ENCODE data around the gene LRP1B.
A peak's percentile ranks its signal among the peaks of the same experiment; 100 is the strongest.

The LRP1B gene

DNA sequence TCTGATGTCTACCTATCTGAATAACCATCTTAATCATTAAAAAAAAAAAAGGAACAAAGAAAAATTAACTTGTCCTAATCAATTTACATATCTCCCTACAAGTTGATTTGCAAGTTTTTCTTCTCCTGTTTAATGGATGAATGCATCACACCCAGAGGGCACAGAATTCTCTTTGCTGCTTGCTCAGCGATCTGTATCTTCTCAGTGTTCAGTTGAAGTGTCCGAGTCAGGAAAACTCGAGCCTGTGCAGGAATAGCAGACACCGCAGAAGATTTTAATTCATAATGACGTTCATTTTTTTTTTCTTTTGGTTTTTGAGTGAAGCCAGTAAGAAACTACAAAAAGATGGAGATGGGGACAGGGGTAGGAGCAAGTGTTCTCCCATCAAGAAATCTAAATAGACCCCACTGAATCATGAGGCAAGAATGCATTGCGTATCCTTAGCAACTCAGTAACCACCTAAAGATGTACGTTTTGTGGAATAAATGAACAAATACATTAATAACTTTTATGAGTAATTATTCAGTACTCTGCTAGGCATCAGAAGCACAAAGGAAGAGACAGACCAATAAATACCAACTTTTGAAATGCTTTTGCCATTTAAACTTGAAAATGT, 675.5 kb downstream of the LRP1B start:
- DNase-seq (ENCODE audit: low read depth, low spot score): no peak

GRCh38 chr2:141440072-141440635, 690.7 kb downstream of the LRP1B start:
- DNase-seq (ENCODE audit: low read depth, low spot score): no peak

GRCh38 chr2:141439524-141439923, 691.3 kb downstream of the LRP1B start:
- no peak for DNase-seq (ENCODE audit: low read depth, low spot score)

GRCh38 chr2:141438536-141438935, 692.3 kb downstream of the LRP1B start:
- no peak for DNase-seq (ENCODE audit: low read depth, low spot score)

DNA sequence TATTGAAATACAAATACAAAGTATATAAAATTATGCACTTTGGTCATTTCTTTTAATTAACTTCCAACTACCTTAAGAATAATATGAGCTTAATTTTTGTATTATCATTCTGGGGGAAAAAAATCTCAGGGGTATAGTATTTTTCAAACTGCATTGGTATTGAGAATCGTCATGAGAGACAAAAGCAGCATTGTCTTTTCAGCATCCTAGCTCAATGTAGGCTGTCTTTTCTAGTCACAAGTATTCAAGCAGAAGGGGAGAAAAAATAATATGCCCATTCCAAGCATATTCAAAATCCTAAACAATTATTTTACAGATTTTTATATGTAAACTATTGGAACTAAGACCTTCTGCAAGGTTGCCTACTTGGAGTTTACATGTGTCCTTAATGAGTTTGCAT, 693.3 kb downstream of the LRP1B start:
- no peak for DNase-seq (ENCODE audit: low read depth, low spot score)

DNA sequence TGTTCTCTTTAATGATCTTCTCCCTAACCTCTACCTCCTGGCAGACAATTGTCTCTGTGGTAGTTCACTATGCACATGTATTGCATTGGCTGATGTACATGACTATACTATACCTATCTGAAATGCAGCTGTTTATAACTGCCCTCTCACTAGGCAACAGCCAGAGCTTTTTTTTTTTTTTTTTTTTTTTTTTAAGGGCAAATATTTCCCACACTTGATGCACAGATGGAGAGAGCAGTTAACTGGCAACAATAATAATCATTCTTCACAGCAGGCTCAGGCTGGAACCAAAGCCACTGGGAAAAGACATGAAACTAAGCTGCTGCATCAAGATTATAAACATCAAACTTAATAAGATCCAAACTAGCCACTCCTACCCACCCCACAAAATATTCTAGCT, 707.7 kb downstream of the LRP1B start:
- DNase-seq (ENCODE audit: low read depth, low spot score): no peak

DNA sequence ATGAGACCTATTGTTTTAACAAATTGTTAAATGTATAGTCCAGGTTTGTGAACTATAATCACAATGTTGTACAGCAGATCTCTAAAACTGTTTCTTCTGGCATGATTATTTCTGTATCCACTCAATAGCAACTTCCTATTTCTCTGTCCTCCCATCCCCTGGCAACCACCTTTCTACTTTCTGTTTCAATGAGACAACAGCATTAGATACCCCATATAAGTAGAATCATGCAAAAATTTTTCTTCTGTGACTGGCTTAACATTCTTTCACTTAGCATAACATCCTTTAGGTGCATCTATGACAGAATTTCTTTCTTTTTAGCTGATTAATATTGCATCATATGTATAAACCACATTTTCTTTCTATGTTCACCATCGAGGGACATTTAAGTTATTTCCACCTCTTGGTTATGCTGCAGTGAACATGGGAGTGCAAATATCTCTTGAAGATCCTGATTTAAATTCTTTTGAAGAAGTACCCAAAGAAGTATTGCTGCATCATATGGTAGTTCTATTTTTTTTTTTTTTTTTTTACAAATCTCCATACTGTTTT, 713.5 kb downstream of the LRP1B start:
- DNase-seq (ENCODE audit: low read depth, low spot score): no peak

DNA sequence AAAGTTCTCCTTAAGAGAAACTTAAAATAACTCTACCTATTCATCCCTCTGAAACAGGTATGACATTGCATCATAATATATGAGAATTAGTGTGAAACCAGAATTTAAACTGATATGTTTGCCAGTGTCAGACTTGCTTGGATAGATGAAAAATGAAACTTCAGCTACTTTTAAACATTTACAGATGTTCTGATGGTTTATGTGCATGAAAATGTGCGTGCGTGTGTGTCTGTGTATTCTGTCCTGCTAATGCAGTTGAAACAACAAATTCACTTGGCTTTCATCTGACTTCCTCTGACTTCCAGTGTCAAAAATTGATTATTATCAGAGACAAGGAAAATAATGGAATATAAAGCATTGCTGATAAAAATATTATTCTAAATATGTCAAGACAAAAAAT, 719.4 kb downstream of the LRP1B start:
- no peak for DNase-seq (ENCODE audit: low read depth, low spot score)

- no peak for DNase-seq (ENCODE audit: low read depth, low spot score)
These were observed 731.5 kb downstream of the LRP1B start for GRCh38 chr2:141399270-141399669.

DNA sequence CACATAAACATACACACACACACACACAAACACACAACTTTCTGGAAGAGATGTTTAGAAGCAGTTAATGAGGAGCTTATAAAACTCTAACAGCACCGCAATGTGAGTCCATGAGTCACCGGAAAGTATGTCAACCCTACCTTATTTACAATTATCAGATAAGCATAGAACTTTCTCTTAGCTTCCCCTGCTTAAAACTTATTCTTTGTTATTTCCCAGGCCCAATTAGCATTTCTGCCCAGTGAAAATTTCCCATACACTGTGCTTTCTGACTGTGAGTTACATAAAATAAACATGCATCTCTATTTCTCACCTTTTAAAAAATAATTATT, 737.6 kb downstream of the LRP1B start:
- no peak for DNase-seq (ENCODE audit: low read depth, low spot score)

- no peak for DNase-seq (ENCODE audit: low read depth, low spot score)
These were observed 738.2 kb downstream of the LRP1B start for GRCh38 chr2:141392517-141393213.

DNA sequence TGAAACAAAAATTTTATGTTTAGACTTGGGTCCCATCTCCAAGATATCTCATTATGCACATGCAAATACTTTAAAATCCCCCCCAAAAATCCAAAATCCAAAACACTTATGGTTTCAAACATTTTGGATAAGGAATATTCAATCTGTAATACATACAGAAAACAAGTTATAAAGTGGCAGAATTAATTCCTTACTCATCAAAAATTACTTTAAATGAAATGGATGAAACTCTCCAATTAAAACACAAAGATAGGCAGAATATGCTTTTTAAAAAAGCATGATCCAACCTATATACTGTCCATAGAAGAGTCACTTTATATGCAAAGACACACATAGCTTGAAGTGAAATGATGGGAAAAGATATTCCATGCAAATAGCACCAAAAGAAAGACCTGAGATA, 744.6 kb downstream of the LRP1B start:
- DNase-seq (ENCODE audit: low read depth, low spot score): no peak

- no peak for DNase-seq (ENCODE audit: low read depth, low spot score)
These were observed 746.1 kb downstream of the LRP1B start for GRCh38 chr2:141384676-141385075.

- DNase-seq (ENCODE audit: low read depth, low spot score): no peak
These were observed 748.9 kb downstream of the LRP1B start for GRCh38 chr2:141381946-141382345.

DNA sequence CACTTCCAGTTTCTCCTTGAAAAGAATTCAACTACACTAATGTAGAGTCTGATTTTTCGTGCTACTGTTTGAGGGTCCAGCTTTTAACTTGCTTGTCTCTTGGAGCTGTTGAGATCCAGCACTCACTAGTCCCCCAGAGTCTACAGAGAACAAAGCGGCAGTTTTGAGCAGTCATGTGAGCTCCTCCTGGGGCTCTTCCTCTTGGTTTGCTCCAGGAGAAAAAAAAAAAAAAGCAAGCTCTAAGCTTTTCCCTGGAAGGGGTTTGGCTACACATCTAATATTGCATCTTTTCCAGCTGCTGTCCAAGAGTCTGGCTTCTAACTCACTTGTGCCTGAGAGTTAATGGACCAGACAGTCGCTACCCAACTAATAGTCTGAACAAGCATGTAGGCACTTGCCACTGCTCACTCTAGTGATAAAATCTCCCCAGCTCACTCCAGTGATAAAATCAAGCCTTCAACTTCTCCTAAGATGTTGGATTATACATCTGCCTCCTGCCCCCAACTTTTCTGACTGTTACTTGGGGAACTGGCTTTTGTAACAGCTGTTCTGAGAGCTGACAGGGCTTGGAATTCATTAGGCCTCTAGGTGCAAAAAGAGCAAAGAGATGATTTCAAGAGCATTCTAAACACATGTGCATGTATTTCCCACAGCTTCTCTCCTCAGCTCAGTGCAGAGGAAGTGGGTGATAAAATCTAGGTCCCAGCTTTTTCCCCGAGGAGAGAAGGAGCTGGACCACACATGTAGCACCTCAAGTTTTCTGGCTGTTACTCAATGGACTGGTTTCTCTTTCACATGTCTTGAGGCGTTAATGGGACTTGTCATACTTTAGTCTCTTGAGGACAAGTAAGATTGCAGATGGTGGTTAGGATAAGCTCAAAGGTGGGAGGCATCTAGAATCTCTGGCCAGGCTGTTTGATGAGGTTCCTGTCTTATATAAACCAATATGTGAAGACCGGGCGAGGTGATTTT, 750.5 kb downstream of the LRP1B start:
- DNase-seq (ENCODE audit: low read depth, low spot score): no peak

DNA sequence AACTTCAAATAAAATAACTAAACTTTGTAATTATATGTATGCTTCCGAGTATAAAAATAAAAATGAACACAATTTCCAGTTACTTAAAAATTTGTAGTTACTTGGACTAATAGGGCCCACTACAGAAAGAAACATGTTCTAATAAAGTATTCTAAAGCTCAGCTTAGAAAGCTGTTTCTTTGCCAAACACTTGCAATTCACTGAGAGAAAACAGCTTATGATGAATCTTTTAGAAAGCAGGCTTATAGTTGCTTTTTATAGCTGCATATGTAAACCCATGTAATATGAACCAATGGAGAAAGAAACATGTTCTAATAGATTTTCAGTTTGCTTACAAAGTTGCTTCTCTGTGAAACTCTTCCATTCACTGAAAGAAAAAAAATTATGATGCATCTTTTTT, 766.0 kb downstream of the LRP1B start:
- DNase-seq (ENCODE audit: low read depth, low spot score): no peak

DNA sequence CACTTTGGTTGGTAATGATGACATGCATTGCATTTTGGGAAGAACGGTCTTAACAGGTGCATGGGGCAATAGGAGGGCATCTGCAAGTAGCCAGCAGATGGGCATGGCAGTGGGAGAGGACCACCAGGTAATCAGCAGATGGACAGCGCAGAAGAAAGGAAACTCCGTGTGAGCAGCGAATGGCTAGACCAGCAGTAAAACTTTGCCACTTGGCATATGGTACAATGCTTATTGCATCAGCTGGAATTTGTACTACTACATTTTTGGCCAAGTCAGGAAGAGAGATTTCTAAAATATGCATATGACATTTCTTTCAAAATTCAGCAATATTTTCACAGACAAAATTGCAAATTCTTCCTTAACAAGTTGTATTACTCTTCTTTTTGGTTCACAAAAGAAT, 768.5 kb downstream of the LRP1B start:
- no peak for DNase-seq (ENCODE audit: low read depth, low spot score)

GRCh38 chr2:141348481-141348880, 782.3 kb downstream of the LRP1B start:
- DNase-seq (ENCODE audit: low read depth, low spot score): no peak

- peak; percentile 67 for DNase-seq (ENCODE audit: low read depth, low spot score)
These were observed 789.4 kb downstream of the LRP1B start for GRCh38 chr2:141341444-141341843.

- DNase-seq (ENCODE audit: low read depth, low spot score): peak; percentile 49
These were observed 799.7 kb downstream of the LRP1B start for GRCh38 chr2:141331127-141331526.

GRCh38 chr2:141329964-141330363, 800.9 kb downstream of the LRP1B start:
- no peak for DNase-seq (ENCODE audit: low read depth, low spot score)

GRCh38 chr2:141323571-141323970, 807.2 kb downstream of the LRP1B start:
- no peak for DNase-seq (ENCODE audit: low read depth, low spot score)

Data from smooth muscle cell of the brain vasculature (primary cell).